B cell (primary cell): ENCODE measurements around the gene HYAL1. TPM values are rescaled to one million over a fixed set of nuclear protein-coding genes. Genes with fewer than 3 reads are reported as not detected.

ENCODE experiments used
- ATAC-seq: fragments of 200-7000 bp; cut with Tn5 transposase; one replicate; pipeline ENCODE4 v1.10.0; 2021; ENCODE audit warnings: low read depth, mild to moderate bottlenecking, moderate number of reproducible peaks, moderate library complexity
- CTCF ChIA-PET: fragments of 350-600 bp; sonication (Branson Sonifier 250); formaldehyde crosslinking; loops from one replicate; lab custom pipeline; 2021; ENCODE audit warnings: antibody characterized with exemption, inconsistent platforms; lab: Charles Lee
- POLR2A ChIA-PET: fragments of 350-600 bp; sonication (Branson Sonifier 250); formaldehyde crosslinking; loops from one replicate; lab custom pipeline; 2021; ENCODE audit warnings: antibody characterized with exemption; lab: Charles Lee
- DNase-seq: peaks from one replicate; pipeline ENCODE4 v3.0.0; 2013
- H2AFZ ChIP-seq: 2 replicates; pipeline ENCODE4 v1.6.1; 2012; ENCODE audit warnings: mild to moderate bottlenecking, low read depth, low read length; ENCODE audit not compliant: insufficient read depth, poor library complexity, severe bottlenecking
- H3K27ac ChIP-seq, 2 donors: 1 replicate in 1 of 2; 2 replicates in 1 of 2; pipeline ENCODE4 v1.5.1; 2012 to 2013; ENCODE audit warnings: low read length in 2 of 2, mild to moderate bottlenecking in 2 of 2, moderate library complexity in 1 of 2
- H3K27me3 ChIP-seq, 4 experiments: fragments of 200-600 bp in 1 of 4; sonication (generic) in 1 of 4; replicated peaks in 1 of 4; 1 replicate in 2 of 4; 2 replicates in 2 of 4; pipeline versions ENCODE4 v1.6.1 to v1.7.0; 2013 to 2016; ENCODE audit warnings: low read length in 3 of 4, mild to moderate bottlenecking in 2 of 4, mixed read lengths in 1 of 4, moderate library complexity in 1 of 4; ENCODE audit not compliant: insufficient read depth in 4 of 4, control insufficient read depth in 3 of 4; ENCODE audit errors: control extremely low read depth in 1 of 4
- H3K36me3 ChIP-seq, 2 experiments: replicated peaks in 1 of 2; 1 replicate in 1 of 2; 2 replicates in 1 of 2; pipeline versions ENCODE4 v1.6.1 to v1.7.1; 2013; ENCODE audit warnings: low read length in 1 of 2; ENCODE audit not compliant: insufficient read depth in 2 of 2, control insufficient read depth in 1 of 2; ENCODE audit errors: control extremely low read depth in 1 of 2, extremely low read depth in 1 of 2
- H3K4me1 ChIP-seq, 2 donors: fragments of 200-600 bp in 1 of 2; sonication (generic) in 1 of 2; 1 replicate in 1 of 2; 2 replicates in 1 of 2; pipeline versions ENCODE4 v1.5.1 to v1.6.1; 2013 to 2017; ENCODE audit warnings: low read length in 2 of 2; ENCODE audit not compliant: control insufficient read depth in 2 of 2, insufficient read depth in 2 of 2
- H3K4me2 ChIP-seq: replicated peaks from 2 replicates; pipeline ENCODE3; 2012; ENCODE audit warnings: mild to moderate bottlenecking, low read depth, low read length; ENCODE audit not compliant: poor library complexity, severe bottlenecking
- H3K4me3 ChIP-seq, 5 experiments: fragments of 200-600 bp in 1 of 5; sonication (generic) in 1 of 5; 1 replicate in 3 of 5; 2 replicates in 2 of 5; pipeline versions ENCODE4 v1.5.1 to v1.7.0; 2011 to 2016; ENCODE audit warnings: low read length in 4 of 5, mild to moderate bottlenecking in 4 of 5, low read depth in 2 of 5, control low read depth in 1 of 5, moderate library complexity in 1 of 5; ENCODE audit not compliant: insufficient read depth in 1 of 5; ENCODE audit errors: control extremely low read depth in 1 of 5, extremely low read depth in 1 of 5
- H3K79me2 ChIP-seq: fragments of 200-600 bp; sonication (generic); one replicate; pipeline ENCODE4 v1.6.0; 2016; ENCODE audit warnings: low read length; ENCODE audit not compliant: control insufficient read depth, insufficient read depth
- H3K9ac ChIP-seq: fragments of 200-600 bp; sonication (generic); 2 replicates; pipeline ENCODE4 v1.6.1; 2017; ENCODE audit warnings: mild to moderate bottlenecking, low read length, moderate library complexity
- H3K9me3 ChIP-seq, 3 donors: one replicate each; pipeline versions ENCODE4 v1.6.1 to v1.7.1; 2013; ENCODE audit warnings: low read length in 2 of 3; ENCODE audit not compliant: control insufficient read depth in 2 of 3, insufficient read depth in 1 of 3; ENCODE audit errors: control extremely low read depth in 1 of 3
- H4K20me1 ChIP-seq: 2 replicates; pipeline ENCODE4 v1.6.0; 2012; ENCODE audit warnings: mild to moderate bottlenecking, low read length; ENCODE audit not compliant: insufficient read depth, control insufficient read depth, poor library complexity, severe bottlenecking
- H3K27ac Mint-ChIP-seq: one replicate; pipeline ENCODE4 v1.8.0; 2021; ENCODE audit warnings: mixed read lengths
- H3K27me3 Mint-ChIP-seq: one replicate; pipeline ENCODE4 v1.8.0; 2021; ENCODE audit warnings: mixed read lengths
- H3K4me1 Mint-ChIP-seq: one replicate; pipeline ENCODE4 v1.8.0; 2021; ENCODE audit warnings: mixed read lengths
- H3K4me3 Mint-ChIP-seq: one replicate; pipeline ENCODE4 v1.8.0; 2021; ENCODE audit warnings: mixed read lengths
- H3K9me3 Mint-ChIP-seq: one replicate; pipeline ENCODE4 v1.8.0; 2022; ENCODE audit warnings: mixed read lengths; ENCODE audit not compliant: insufficient read depth
- CTCF ChIP-seq: fragments of 200-600 bp; IDR thresholded peaks from one replicate; pipeline ENCODE4 v1.8.0; 2022; ENCODE audit warnings: antibody characterized with exemption, mild to moderate bottlenecking
- EZH2 ChIP-seq: IDR thresholded peaks from 2 replicates; pipeline ENCODE4 v1.6.1; 2012; ENCODE audit warnings: borderline replicate concordance, low read depth, mild to moderate bottlenecking, moderate library complexity, low read length; ENCODE audit not compliant: insufficient read depth, poor library complexity, severe bottlenecking
- WGBS: methylation state at CpG from one replicate; pipeline ENCODE4 v1.1.5; 2013; ENCODE audit warnings: missing lambda C conversion rate; ENCODE audit not compliant: insufficient coverage; 5-methylcytosine and 5-hydroxymethylcytosine counted together
- intact Hi-C: fragments of 100-400 bp; cut with micrococcal nuclease; formaldehyde crosslinking; loops from one replicate; pipeline ENCODE4 v1.10.0; 2022
- polyA plus RNA-seq: library from polyadenylated mRNA; depleted of rRNA; stranded (reverse); fragments of >200 nt; gene quantifications from 2 replicates; pipeline ENCODE4 v1.2.3, GENCODE V29; 2012
- total RNA-seq, 2 donors: library from RNA; stranded (reverse); fragments of 120-200 nt in 1 of 2; gene quantifications; 1 replicate in 1 of 2; 2 replicates in 1 of 2; pipeline versions ENCODE4 v1.2.3 to v1.2.4, GENCODE V29; 2013 to 2022

The HYAL1 gene
- total and polyA plus RNA-seq, 2 donors (not counting 1 experiment from before 2014, with no cell fraction given) = 0.12 to 0.30 TPM

- no peak overlapping the region for H3K27ac ChIP-seq
- ATAC-seq (no peak), DNase-seq (no peak)
- Mint-ChIP-seq H3K27me3 (peaks cover 17% of the 10 kb centered on the region), H3K27ac (no peak overlapping the region), H3K9me3 (no peaks in the 10 kb centered on the region), H3K4me1 (no peaks in the 10 kb centered on the region), H3K4me3 (no peak overlapping the region)
- H4K20me1 ChIP-seq = no peaks in the 10 kb centered on the region
- WGBS = 86% methylated on average over 4 of the region's 6 CpGs
- H3K9me3 ChIP-seq = no peaks in the 10 kb centered on the region
- H3K4me1 ChIP-seq = no peaks in the 10 kb centered on the region
- H3K27me3 ChIP-seq = peaks cover 0 to 34% (median 6%) of the 10 kb centered on the region in 4 experiments
- H3K4me3 ChIP-seq = no peak overlapping the region
- TF ChIP-seq EZH2 (no peak), CTCF (no peak)
- intact Hi-C loops = no loop called here
- H2AFZ ChIP-seq = no peak overlapping the region
- no peaks in the 10 kb centered on the region for H3K79me2 ChIP-seq
- POLR2A ChIA-PET = interaction anchor here (0.6 kb wide), 1 partner anchor 85 kb away, joined by 3 read pairs; no protein-coding TSS in a partner anchor
- CTCF ChIA-PET = interaction anchor here (1.4 to 2.4 kb wide), 3 partner anchors 19 to 72 kb away, joined by 4 to 12 read pairs (median 6); no protein-coding TSS in a partner anchor
- H3K4me2 ChIP-seq = no peak overlapping the region
- H3K36me3 ChIP-seq = no peaks in the 10 kb centered on the region
- no peak overlapping the region for H3K9ac ChIP-seq
Observed at GRCh38 chr3:50266017-50266416, 37.4 kb downstream of the HYAL1 start.

- ATAC-seq (no peak), DNase-seq (no peak)
- Histone ChIP-seq H3K27me3 (peaks cover 0 to 34% (median 6%) of the 10 kb centered on the region in 4 experiments), H3K9ac (no peak overlapping the region), H3K4me1 (peaks cover 2 to 4% of the 10 kb centered on the region in 2 donors), H3K4me3 (no peak overlapping the region), H3K4me2 (no peak overlapping the region), H3K9me3 (no peaks in the 10 kb centered on the region), H3K79me2 (no peaks in the 10 kb centered on the region), H4K20me1 (no peaks in the 10 kb centered on the region), H3K36me3 (no peaks in the 10 kb centered on the region), H3K27ac (no peak overlapping the region), H2AFZ (no peak overlapping the region)
- no peak overlapping the region for H3K27ac Mint-ChIP-seq
- ChIA-PET POLR2A (no interaction called here), CTCF (interaction anchor here (1.4 kb wide), 1 partner anchor 19 kb away, joined by 6 read pairs; no protein-coding TSS in a partner anchor)
- no peak overlapping the region for H3K4me3 Mint-ChIP-seq
- H3K4me1 Mint-ChIP-seq = no peaks in the 10 kb centered on the region
- no peaks in the 10 kb centered on the region for H3K9me3 Mint-ChIP-seq
- 83% methylated on average over 1 of the region's 1 CpG for WGBS
- TF ChIP-seq EZH2 (no peak), CTCF (no peak)
- intact Hi-C loops = no loop called here
- H3K27me3 Mint-ChIP-seq = peaks cover 17% of the 10 kb centered on the region
Observed at GRCh38 chr3:50265571-50265970, 37.8 kb downstream of the HYAL1 start.
